Measurements from ENCODE around the gene GPR37L1. TPM values are rescaled to one million over a fixed set of nuclear protein-coding genes. Genes with fewer than 3 reads are reported as not detected.

The GPR37L1 gene
- total RNA-seq, 2 experiments from 2014 or later = not detected

DNA sequence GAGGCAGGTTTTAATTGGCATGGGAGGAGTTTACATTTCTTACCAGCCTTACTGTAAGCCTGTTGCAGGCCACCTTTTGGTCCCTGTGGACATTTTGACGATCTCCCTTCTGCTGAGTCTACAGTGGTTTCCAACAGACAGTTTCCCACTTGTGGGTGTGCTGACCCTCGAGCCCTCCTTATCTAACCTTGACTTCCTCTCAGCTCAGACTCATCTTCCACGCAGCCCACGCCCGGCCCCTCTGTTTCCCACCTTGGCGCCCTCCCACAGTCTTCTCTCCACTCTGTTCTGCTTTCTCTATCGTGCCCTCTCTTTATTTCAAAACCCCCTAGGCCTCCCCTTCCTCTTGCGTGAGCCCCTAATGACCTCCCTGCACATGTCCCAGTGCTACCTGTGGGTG, 27.9 kb downstream of the GPR37L1 start:
- peaks cover 67% of the 10 kb centered on the region for H3K36me3 Mint-ChIP-seq (ENCODE audit: low read depth)
- no peaks in the 10 kb centered on the region for H3K27me3 Mint-ChIP-seq (ENCODE audit: low read depth)
- ATAC-seq = no peak
- ChIA-PET POLR2A (interaction anchor here (8.4 kb wide), 1 partner anchor 9 kb away, joined by 103 read pairs; the partner anchor contains the start of gene PTPN7), CTCF (interaction anchor here (1.0 kb wide), 1 partner anchor 34 kb away, joined by 3 read pairs; no protein-coding TSS in a partner anchor)
- peak overlapping the region; percentile 67 for H3K27ac Mint-ChIP-seq
- no peak overlapping the region for H3K4me3 Mint-ChIP-seq
- peaks cover 30% of the 10 kb centered on the region for H3K4me1 Mint-ChIP-seq (ENCODE audit: low read depth)
- DNase-seq = no peak
- no peaks in the 10 kb centered on the region for H3K9me3 Mint-ChIP-seq (ENCODE audit: insufficient read depth)

DNA sequence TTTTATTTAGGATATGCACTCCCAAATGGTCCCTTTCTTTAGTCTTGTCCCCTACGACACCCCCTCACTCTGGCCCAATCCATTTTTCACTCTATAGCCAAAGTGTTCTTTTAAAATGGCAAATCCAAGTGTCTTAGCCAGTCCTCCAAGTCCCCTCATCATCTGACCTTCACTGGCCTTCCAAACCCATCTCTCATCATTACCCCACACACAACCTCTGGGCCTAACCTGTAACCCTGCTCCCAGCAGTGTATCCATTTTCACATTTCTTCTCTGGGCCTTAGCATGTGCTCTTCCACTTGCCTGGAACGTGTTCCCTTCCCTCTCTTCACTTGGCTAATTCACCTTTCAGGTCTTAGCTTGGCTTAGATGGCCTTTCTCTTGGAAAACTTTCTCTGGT, 28.3 kb downstream of the GPR37L1 start:
- no peaks in the 10 kb centered on the region for H3K27me3 Mint-ChIP-seq (ENCODE audit: low read depth)
- ATAC-seq = no peak
- no peak overlapping the region for H3K4me3 Mint-ChIP-seq
- ChIA-PET POLR2A (interaction anchor here (0.6 kb wide), 1 partner anchor 37 kb away, joined by 4 read pairs; no protein-coding TSS in a partner anchor), CTCF (interaction anchor here (1.3 to 1.6 kb wide), 2 partner anchors 16 to 41 kb away, joined by 3 to 4 read pairs; no protein-coding TSS in a partner anchor)
- peak overlapping the region; percentile 67 for H3K27ac Mint-ChIP-seq
- H3K9me3 Mint-ChIP-seq (ENCODE audit: insufficient read depth) = no peaks in the 10 kb centered on the region
- peaks cover 31% of the 10 kb centered on the region for H3K4me1 Mint-ChIP-seq (ENCODE audit: low read depth)
- no peak for DNase-seq
- H3K36me3 Mint-ChIP-seq (ENCODE audit: low read depth) = peaks cover 70% of the 10 kb centered on the region

DNA sequence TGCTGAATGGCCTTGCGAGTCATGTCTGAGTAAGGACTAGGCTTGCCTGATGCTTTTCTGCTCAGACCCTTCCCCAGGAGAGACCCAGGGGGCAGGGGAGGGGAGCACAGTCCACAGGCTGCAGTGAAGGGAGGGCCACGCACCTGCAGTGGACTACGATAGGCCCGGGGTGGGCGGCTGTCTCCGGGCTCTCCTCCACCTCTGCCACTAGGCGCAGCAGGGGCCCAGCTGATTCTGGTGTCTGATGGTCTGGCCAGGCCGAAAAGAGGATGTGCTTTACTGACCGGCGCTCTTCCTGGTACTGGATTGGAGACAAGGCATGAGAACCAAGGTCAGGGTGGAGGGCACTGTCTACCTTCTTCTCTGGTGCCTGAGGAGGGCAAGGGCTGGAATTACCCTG, 29.7 kb downstream of the GPR37L1 start:
- Mint-ChIP-seq H3K4me3 (no peak overlapping the region), H3K36me3 (ENCODE audit: low read depth) (peaks cover 75% of the 10 kb centered on the region), H3K9me3 (ENCODE audit: insufficient read depth) (no peaks in the 10 kb centered on the region), H3K4me1 (ENCODE audit: low read depth) (peaks cover 40% of the 10 kb centered on the region), H3K27ac (no peak overlapping the region), H3K27me3 (ENCODE audit: low read depth) (no peaks in the 10 kb centered on the region)
- ChIA-PET POLR2A (interaction anchor here (0.7 kb wide), 1 partner anchor 10 kb away, joined by 3 read pairs; no protein-coding TSS in a partner anchor), CTCF (interaction anchor here (0.7 to 1.6 kb wide), 3 partner anchors 17 to 40 kb away, joined by 3 to 4 read pairs (median 3); no protein-coding TSS in a partner anchor)
- DNase-seq = no peak
- no peak for ATAC-seq

DNA sequence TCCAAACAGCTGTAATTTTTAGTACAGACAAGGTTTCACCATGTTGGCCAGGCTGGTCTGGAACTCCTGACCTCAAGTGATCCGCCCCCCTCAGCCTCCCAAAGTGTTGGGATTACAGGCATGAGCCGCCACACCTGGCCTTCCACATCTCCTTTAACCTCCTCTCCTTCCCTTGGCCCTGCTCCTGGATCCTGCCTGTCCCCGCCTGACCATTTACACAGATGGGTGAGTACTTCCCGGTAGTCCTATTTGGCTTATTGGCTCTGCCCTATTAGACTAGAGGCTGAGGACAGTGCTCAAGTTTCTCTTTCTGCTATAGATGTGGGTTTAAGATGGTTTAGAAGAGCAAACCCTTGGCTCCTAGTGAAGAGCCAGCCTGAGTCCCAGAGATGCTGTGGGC, 30.6 kb downstream of the GPR37L1 start:
- H3K27me3 Mint-ChIP-seq (ENCODE audit: low read depth) = no peaks in the 10 kb centered on the region
- H3K27ac Mint-ChIP-seq = no peak overlapping the region
- H3K36me3 Mint-ChIP-seq (ENCODE audit: low read depth) = peaks cover 74% of the 10 kb centered on the region
- POLR2A ChIA-PET = interaction anchor here (0.7 to 2.1 kb wide), 2 partner anchors 9 to 13 kb away, joined by 3 to 9 read pairs; no protein-coding TSS in a partner anchor
- no peak for ATAC-seq
- no peak overlapping the region for H3K4me3 Mint-ChIP-seq
- CTCF ChIA-PET = interaction anchor here (2.2 to 3.4 kb wide), 3 partner anchors 36 to 163 kb away, joined by 14 to 28 read pairs (median 19); partner anchors contain the start of gene LGR6
- no peak for DNase-seq
- H3K9me3 Mint-ChIP-seq (ENCODE audit: insufficient read depth) = no peaks in the 10 kb centered on the region
- peaks cover 48% of the 10 kb centered on the region for H3K4me1 Mint-ChIP-seq (ENCODE audit: low read depth)

DNA sequence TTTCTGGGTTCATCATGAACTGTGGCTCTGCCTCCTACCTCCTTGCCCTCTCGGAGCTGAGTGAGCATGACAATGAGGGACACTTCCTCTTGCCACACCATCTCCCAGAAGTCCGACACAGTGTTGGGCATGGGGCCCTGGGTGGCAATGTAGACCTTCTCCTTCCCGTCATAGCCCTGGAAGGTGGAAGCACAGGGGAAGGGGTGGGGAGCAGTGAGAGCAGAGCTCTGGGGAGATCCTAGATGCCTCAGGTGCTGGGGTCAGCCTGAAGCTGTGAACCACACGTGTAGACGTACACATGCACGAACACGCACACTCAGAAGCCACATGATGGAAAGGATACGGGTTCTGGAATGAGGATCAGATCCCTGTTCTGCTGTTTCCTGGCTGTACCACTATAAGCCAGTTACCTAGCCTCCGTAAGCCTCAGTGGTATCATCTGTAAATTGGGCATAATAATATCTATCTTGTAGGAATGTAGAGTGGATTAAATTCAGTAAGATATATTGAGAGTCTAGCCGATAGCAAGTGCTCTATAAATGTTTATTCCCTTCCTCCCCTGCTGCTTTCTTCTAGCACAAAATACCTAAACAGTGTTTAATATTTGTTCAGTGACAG, 31.5 kb downstream of the GPR37L1 start:
- H3K4me3 Mint-ChIP-seq = no peak overlapping the region
- peaks cover 53% of the 10 kb centered on the region for H3K4me1 Mint-ChIP-seq (ENCODE audit: low read depth)
- no peaks in the 10 kb centered on the region for H3K27me3 Mint-ChIP-seq (ENCODE audit: low read depth)
- ChIA-PET CTCF (interaction anchor here (0.7 to 3.4 kb wide), 18 partner anchors 9 to 258 kb away, joined by 3 to 31 read pairs (median 13); partner anchors contain the start of genes ARL8A, LGR6 and UBE2T), POLR2A (interaction anchor here (1.1 to 11.3 kb wide), 5 partner anchors 8 to 188 kb away, joined by 3 to 103 read pairs (median 5); partner anchors contain the start of genes ARL8A and UBE2T)
- H3K27ac Mint-ChIP-seq = peak overlapping the region; percentile 53
- DNase-seq = no peak
- H3K36me3 Mint-ChIP-seq (ENCODE audit: low read depth) = peaks cover 76% of the 10 kb centered on the region
- ATAC-seq = no peak
- no peaks in the 10 kb centered on the region for H3K9me3 Mint-ChIP-seq (ENCODE audit: insufficient read depth)

DNA sequence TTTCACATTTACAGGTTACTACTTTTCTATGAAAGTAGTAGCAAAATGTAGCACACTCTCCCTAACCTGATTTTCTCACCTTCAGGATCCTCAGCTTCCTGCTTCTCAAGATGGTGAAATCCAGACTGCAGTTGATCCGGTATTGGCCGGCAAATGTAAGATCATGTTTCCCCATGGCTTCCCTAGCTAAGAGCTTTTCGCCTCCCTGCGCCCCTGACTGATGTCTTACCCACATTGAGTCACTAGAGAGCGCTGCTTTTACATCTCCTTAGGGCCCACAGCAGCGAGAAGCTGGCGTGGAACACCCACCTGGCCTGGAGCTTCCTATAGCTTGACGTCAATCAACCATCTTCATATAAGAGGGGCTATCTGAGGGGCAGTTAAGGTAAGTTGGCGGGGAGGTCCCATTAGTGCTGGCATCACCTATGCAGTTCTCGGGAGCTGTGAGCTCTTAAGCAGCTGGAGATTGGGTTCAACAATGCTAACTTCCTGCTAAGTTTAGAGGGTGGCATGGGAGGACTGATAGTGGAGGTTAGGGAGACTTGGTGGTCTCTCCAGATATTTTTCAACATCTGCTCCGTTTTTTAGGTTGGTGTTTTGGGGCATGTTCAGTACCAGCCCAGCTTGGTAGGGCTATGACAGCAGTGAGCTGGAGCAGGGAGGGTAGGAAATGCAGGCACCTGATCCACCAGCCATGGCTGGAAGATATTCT, 32.2 kb downstream of the GPR37L1 start:
- ATAC-seq (peak; percentile 54), DNase-seq (peak; percentile 74)
- CTCF ChIA-PET = interaction anchor here (0.7 to 3.4 kb wide), 20 partner anchors 8 to 259 kb away, joined by 3 to 31 read pairs (median 10); partner anchors contain the start of genes ARL8A, LGR6 and UBE2T
- Mint-ChIP-seq H3K36me3 (ENCODE audit: low read depth) (peaks cover 78% of the 10 kb centered on the region), H3K27ac (peak overlapping the region; percentile 53), H3K9me3 (ENCODE audit: insufficient read depth) (no peaks in the 10 kb centered on the region), H3K27me3 (ENCODE audit: low read depth) (no peaks in the 10 kb centered on the region), H3K4me3 (peak overlapping the region; percentile 3), H3K4me1 (ENCODE audit: low read depth) (peaks cover 55% of the 10 kb centered on the region)
- POLR2A ChIA-PET = interaction anchor here (1.1 to 11.3 kb wide), 5 partner anchors 8 to 187 kb away, joined by 3 to 103 read pairs (median 5); partner anchors contain the start of genes ARL8A and UBE2T

DNA sequence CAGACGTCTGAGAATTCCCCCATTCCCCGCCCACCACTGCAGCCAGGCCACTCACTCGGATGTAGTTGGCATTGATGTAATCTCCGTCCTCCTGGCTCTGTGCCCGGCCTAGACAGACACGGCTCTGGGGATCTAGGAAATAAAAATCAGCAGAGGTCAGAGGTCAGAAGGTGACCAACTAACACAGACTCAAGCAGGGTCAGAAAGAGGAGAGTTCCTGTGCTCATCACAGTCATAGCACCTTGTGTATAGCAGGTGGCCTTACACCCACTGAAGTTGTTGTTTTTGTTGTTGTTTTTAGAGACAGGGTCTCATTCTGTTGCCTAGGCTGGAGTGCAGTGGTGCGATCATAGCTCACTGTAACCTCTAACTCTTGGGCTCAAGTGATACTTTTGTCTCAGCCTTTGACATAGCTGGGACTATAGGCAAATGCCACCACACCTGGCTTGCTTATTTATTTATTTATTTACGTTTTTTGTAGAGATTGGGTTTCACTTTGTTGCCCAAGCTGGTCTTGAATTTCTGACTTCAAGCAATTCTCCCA, 32.8 kb downstream of the GPR37L1 start:
- no peak for ATAC-seq
- no peaks in the 10 kb centered on the region for H3K9me3 Mint-ChIP-seq (ENCODE audit: insufficient read depth)
- H3K27ac Mint-ChIP-seq = peak overlapping the region; percentile 26
- no peak overlapping the region for H3K4me3 Mint-ChIP-seq
- peaks cover 56% of the 10 kb centered on the region for H3K4me1 Mint-ChIP-seq (ENCODE audit: low read depth)
- ChIA-PET POLR2A (interaction anchor here (2.0 to 11.3 kb wide), 3 partner anchors 9 to 186 kb away, joined by 5 to 103 read pairs (median 9); partner anchors contain the start of genes ARL8A and UBE2T), CTCF (interaction anchor here (0.9 to 3.4 kb wide), 20 partner anchors 8 to 260 kb away, joined by 3 to 31 read pairs (median 10); partner anchors contain the start of genes ARL8A, LGR6 and UBE2T)
- H3K27me3 Mint-ChIP-seq (ENCODE audit: low read depth) = no peaks in the 10 kb centered on the region
- no peak for DNase-seq
- peaks cover 81% of the 10 kb centered on the region for H3K36me3 Mint-ChIP-seq (ENCODE audit: low read depth)

DNA sequence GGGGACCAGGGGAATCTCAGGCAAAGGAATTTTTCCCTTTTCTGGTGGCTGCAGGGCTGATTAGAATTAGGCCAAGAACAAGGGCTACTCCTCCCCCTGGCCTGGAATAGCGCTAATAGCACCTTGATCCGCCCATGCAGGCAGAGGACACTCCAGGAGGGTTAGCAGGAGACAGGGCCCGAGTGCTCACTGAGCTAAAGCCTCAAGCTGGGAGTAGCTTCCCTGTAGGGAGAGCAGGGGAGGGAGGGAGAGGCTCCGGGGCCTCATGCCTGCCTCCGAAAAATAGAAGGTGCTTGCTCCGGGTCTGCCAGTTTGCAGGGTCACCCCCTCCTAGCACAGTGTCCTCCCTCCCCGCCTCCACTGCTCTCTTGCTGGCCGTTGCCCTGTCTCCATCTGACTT, 33.9 kb downstream of the GPR37L1 start:
- ATAC-seq (no peak), DNase-seq (no peak)
- H3K4me1 Mint-ChIP-seq (ENCODE audit: low read depth) = peaks cover 58% of the 10 kb centered on the region
- peak overlapping the region; percentile 12 for H3K27ac Mint-ChIP-seq
- no peaks in the 10 kb centered on the region for H3K27me3 Mint-ChIP-seq (ENCODE audit: low read depth)
- peaks cover 71% of the 10 kb centered on the region for H3K36me3 Mint-ChIP-seq (ENCODE audit: low read depth)
- H3K9me3 Mint-ChIP-seq (ENCODE audit: insufficient read depth) = no peaks in the 10 kb centered on the region
- ChIA-PET CTCF (interaction anchor here (1.9 to 3.4 kb wide), 5 partner anchors 9 to 36 kb away, joined by 4 to 31 read pairs (median 28); partner anchors contain the start of gene LGR6), POLR2A (interaction anchor here (1.2 to 11.3 kb wide), 2 partner anchors 8 to 10 kb away, joined by 3 to 103 read pairs; partner anchors contain the start of gene ARL8A)
- no peak overlapping the region for H3K4me3 Mint-ChIP-seq

DNA sequence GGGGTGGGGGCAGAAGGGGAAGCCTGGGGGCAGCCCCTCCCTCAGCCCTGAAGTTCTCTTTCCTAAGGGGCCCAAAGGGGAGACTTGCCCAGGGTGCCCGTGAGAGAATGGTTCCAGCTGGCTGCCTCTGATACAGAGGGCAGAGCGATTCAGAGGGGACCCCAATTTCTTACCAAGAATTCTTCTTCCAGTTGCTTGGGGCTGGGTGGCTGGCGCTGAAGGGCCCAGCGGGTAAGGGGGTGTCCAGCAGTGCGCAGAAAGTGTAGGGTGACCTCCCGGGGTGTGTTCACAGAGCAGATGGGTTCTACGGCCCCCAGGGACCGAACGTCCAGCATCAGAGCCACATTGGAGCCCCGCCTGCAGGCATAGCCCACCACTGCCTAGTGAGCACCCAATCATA, 35.2 kb downstream of the GPR37L1 start:
- Mint-ChIP-seq H3K27ac (peak overlapping the region; percentile 100), H3K36me3 (ENCODE audit: low read depth) (peaks cover 59% of the 10 kb centered on the region), H3K4me3 (peak overlapping the region; percentile 91), H3K9me3 (ENCODE audit: insufficient read depth) (no peaks in the 10 kb centered on the region), H3K4me1 (ENCODE audit: low read depth) (peaks cover 71% of the 10 kb centered on the region), H3K27me3 (ENCODE audit: low read depth) (no peaks in the 10 kb centered on the region)
- DNase-seq (no peak), ATAC-seq (no peak)
- POLR2A ChIA-PET = interaction anchor here (11.3 kb wide), 1 partner anchor 11 kb away, joined by 103 read pairs; the partner anchor contains the start of gene ARL8A
- CTCF ChIA-PET = no interaction called here

DNA sequence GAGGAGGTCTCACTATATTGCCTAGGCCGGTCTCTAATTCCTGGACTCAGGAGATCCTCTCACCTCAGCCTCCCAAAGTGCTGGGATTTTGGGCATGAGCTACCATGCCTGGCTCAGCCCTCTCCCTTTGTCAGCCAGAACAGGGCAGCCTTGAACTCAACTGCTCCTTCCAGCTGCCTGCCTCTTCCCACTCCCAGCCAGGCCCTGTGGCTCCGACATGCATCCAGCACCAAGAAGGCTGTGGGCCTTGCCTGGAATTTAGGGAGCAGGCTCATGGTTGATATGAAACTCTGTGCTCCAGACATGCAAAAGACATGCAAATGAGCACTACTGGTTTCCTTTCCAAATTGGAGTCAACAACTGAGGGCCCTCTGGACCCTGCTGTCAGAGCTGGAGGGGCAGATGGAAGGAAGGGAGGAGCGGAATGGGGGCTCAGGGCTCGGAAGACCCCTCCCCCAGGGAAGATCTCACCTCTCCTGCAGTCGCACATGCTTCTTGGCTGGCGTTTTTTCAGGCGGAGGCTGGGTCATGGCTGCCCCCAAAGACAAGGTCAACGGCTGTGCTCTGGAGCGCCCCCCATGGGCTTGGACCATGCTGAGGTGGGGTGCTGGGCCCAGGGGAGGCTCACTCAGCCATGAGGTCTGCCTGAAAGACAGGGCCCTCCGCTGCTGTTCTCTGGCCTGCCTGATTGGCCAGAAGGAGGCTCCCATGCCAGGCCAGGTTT, 36.3 kb downstream of the GPR37L1 start:
- POLR2A ChIA-PET = interaction anchor here (0.6 to 11.3 kb wide), 3 partner anchors 12 to 848 kb away, joined by 3 to 103 read pairs (median 15); partner anchors contain the start of gene ARL8A
- peaks cover 78% of the 10 kb centered on the region for H3K4me1 Mint-ChIP-seq (ENCODE audit: low read depth)
- H3K4me3 Mint-ChIP-seq = peak overlapping the region; percentile 91
- DNase-seq (peak; percentile 53), ATAC-seq (no peak)
- CTCF ChIA-PET = interaction anchor here (3.9 to 6.2 kb wide), 3 partner anchors 12 to 25 kb away, joined by 20 to 39 read pairs (median 29); partner anchors contain the start of gene ARL8A
- H3K9me3 Mint-ChIP-seq (ENCODE audit: insufficient read depth) = no peaks in the 10 kb centered on the region
- peak overlapping the region; percentile 100 for H3K27ac Mint-ChIP-seq
- H3K36me3 Mint-ChIP-seq (ENCODE audit: low read depth) = peaks cover 52% of the 10 kb centered on the region
- H3K27me3 Mint-ChIP-seq (ENCODE audit: low read depth) = no peaks in the 10 kb centered on the region
